Measurements from ENCODE around the gene ADSS2.

ADSS2 gene

DNA sequence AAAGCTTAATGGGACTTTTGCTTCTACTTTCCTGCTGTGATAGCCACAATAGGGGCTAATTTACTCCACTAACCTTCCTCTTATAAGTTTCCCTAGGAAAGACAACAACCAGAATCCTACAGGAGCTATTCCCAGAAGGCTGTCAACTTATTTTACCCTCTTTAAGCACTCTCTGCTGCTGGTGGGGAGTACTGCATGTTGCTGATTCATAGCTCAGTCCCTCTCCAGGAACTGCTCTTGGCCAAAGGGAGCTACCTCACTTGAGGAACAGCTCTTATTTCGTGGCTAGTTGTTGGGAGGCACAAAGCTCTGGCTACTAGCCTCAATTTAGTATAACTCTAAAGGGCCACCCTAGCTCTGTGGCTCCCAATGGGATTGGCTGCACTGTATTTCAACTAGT lies 37.2 kb downstream of the ADSS2 start:
- Histone ChIP-seq H3K79me2 (ENCODE audit: insufficient read depth, low read depth) (no peaks in the 10 kb centered on the region), H3K36me3 (ENCODE audit: insufficient read depth) (peaks cover 11% of the 10 kb centered on the region; the same call in 1 of the 2 replicates), H3K27ac (no peak overlapping the region), H3K27me3 (ENCODE audit: insufficient read depth, low read depth) (no peaks in the 10 kb centered on the region), H4K20me1 (ENCODE audit: insufficient read depth) (no peaks in the 10 kb centered on the region), H3K4me1 (ENCODE audit: low read depth, poor library complexity, severe bottlenecking) (peaks cover 10% of the 10 kb centered on the region), H3K4me2 (no peak overlapping the region), H2AFZ (ENCODE audit: low read depth) (no peak overlapping the region), H3K9ac (no peak overlapping the region), H3K4me3 (IDR thresholded peaks at IDR 0.05; ENCODE audit: insufficient read depth, low read depth, low read length) (no peak overlapping the region)
- TF ChIP-seq, protein P1, sequence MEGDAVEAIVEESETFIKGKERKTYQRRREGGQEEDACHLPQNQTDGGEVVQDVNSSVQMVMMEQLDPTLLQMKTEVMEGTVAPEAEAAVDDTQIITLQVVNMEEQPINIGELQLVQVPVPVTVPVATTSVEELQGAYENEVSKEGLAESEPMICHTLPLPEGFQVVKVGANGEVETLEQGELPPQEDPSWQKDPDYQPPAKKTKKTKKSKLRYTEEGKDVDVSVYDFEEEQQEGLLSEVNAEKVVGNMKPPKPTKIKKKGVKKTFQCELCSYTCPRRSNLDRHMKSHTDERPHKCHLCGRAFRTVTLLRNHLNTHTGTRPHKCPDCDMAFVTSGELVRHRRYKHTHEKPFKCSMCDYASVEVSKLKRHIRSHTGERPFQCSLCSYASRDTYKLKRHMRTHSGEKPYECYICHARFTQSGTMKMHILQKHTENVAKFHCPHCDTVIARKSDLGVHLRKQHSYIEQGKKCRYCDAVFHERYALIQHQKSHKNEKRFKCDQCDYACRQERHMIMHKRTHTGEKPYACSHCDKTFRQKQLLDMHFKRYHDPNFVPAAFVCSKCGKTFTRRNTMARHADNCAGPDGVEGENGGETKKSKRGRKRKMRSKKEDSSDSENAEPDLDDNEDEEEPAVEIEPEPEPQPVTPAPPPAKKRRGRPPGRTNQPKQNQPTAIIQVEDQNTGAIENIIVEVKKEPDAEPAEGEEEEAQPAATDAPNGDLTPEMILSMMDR (conservative IDR thresholded peaks at IDR 0.05; ENCODE audit: low read depth, low read length), result no peak

DNA sequence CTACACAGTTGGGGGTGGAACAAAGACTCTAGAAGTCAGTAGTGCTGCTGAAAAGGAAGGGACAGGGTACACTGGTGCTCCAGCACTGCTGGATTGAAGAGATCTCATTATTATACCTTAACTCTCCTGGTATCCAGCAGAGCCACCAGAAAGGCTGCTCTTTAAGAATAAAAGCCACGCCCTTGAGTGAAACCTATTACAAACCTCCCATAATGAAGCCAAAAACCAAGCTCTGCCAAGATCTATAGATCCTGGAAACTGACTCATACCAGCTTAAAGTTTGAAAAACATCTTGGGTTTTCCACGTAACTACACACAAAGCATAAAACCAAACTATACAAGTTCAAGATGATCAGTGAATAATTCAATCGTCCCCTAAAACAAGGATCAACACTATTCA lies 38.0 kb downstream of the ADSS2 start:
- TF ChIP-seq, protein P1 (conservative IDR thresholded peaks at IDR 0.05; ENCODE audit: low read depth, low read length), result no peak

DNA sequence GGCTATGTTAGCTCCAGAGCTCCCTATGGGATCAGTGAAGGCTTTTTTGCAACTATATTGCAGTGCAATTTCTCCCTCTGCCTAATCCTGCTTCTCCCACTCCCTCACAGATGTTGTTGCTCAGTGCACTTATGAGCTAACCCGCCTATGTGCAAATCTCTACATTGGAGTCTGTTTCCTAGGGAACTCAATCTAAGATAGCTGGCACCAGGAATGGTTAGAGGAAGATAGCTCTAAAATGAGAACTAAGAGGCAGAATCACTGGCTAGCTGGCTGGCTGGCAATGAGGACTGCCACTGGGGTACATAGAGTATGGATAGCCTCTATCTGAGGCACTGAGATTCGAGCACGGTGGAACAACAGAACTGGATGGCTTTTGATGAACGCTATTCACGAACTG lies 39.5 kb downstream of the ADSS2 start:
- Histone ChIP-seq H3K9ac (no peak overlapping the region), H3K4me2 (no peak overlapping the region), H3K79me2 (ENCODE audit: insufficient read depth, low read depth) (no peaks in the 10 kb centered on the region), H3K4me1 (ENCODE audit: low read depth, poor library complexity, severe bottlenecking) (peaks cover 33% of the 10 kb centered on the region), H4K20me1 (ENCODE audit: insufficient read depth) (no peaks in the 10 kb centered on the region), H3K27ac (no peak overlapping the region), H3K27me3 (ENCODE audit: insufficient read depth, low read depth) (no peaks in the 10 kb centered on the region), H3K4me3 (IDR thresholded peaks at IDR 0.05; ENCODE audit: insufficient read depth, low read depth, low read length) (no peak overlapping the region), H2AFZ (ENCODE audit: low read depth) (no peak overlapping the region), H3K36me3 (ENCODE audit: insufficient read depth) (peaks cover 4% of the 10 kb centered on the region; the same call in 1 of the 2 replicates)
- TF ChIP-seq, protein P1 (conservative IDR thresholded peaks at IDR 0.05; ENCODE audit: low read depth, low read length), result no peak

More for the DNA sequence above, 38.0 kb downstream of the ADSS2 start:
- no peak overlapping the region for H3K9ac ChIP-seq
- H4K20me1 ChIP-seq (ENCODE audit: insufficient read depth), result no peaks in the 10 kb centered on the region
- no peak overlapping the region for H3K27ac ChIP-seq
- H3K4me3 ChIP-seq (IDR thresholded peaks at IDR 0.05; ENCODE audit: insufficient read depth, low read depth, low read length), result no peak overlapping the region
- no peaks in the 10 kb centered on the region for H3K27me3 ChIP-seq (ENCODE audit: insufficient read depth, low read depth)
- peaks cover 18% of the 10 kb centered on the region for H3K4me1 ChIP-seq (ENCODE audit: low read depth, poor library complexity, severe bottlenecking)
- no peak overlapping the region for H3K4me2 ChIP-seq
- H3K79me2 ChIP-seq (ENCODE audit: insufficient read depth, low read depth), result no peaks in the 10 kb centered on the region
- H3K36me3 ChIP-seq (ENCODE audit: insufficient read depth), result peaks cover 11% of the 10 kb centered on the region; the same call in 1 of the 2 replicates
- H2AFZ ChIP-seq (ENCODE audit: low read depth), result no peak overlapping the region

DNA sequence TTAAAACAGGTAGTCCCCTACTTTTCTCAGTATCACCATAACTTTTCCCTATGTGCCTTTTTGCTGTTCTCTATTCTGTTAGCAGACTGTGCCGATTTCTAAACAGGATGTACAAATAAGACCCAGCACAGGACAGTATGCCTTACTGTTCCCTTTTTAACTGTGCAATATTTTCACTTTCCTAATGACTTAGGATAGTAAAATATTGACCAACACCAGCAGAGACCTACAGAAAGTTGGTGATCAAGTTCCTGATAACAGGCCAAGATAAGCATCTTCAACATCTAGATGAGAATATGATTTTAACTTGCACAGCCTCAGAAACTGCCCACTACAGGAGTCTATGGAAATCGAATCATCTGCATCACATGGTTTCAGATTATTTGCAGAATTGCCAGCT lies 42.0 kb downstream of the ADSS2 start:
- Histone ChIP-seq H3K36me3 (ENCODE audit: insufficient read depth) (peaks cover 4% of the 10 kb centered on the region; the same call in 1 of the 2 replicates), H3K4me2 (no peak overlapping the region)

More for the DNA sequence above, 42.0 kb downstream of the ADSS2 start:
- peaks cover 55% of the 10 kb centered on the region for H3K4me1 ChIP-seq (ENCODE audit: low read depth, poor library complexity, severe bottlenecking)
- H3K27me3 ChIP-seq (ENCODE audit: insufficient read depth, low read depth), result no peaks in the 10 kb centered on the region
- TF ChIP-seq, protein P1 (conservative IDR thresholded peaks at IDR 0.05; ENCODE audit: low read depth, low read length), result no peak
- H4K20me1 ChIP-seq (ENCODE audit: insufficient read depth), result no peaks in the 10 kb centered on the region
- H3K4me3 ChIP-seq (IDR thresholded peaks at IDR 0.05; ENCODE audit: insufficient read depth, low read depth, low read length), result no peak overlapping the region
- H2AFZ ChIP-seq (ENCODE audit: low read depth), result no peak overlapping the region
- no peaks in the 10 kb centered on the region for H3K79me2 ChIP-seq (ENCODE audit: insufficient read depth, low read depth)
- no peak overlapping the region for H3K27ac ChIP-seq
- no peak overlapping the region for H3K9ac ChIP-seq

Data from KMS-11 (cell line).